Thoracic aorta (tissue), 2 donors: ENCODE measurements around the gene GRID2IP. TPM values are rescaled to one million over a fixed set of nuclear protein-coding genes. Genes with fewer than 3 reads are reported as not detected.
"Not testable (repeated sequence)": the region's sequence is repeated elsewhere in the genome, so short reads cannot be mapped to it uniquely, and the experiment has no call there.

Experiments
- ATAC-seq: fragments of 150-250 bp; one replicate; pipeline ENCODE4 v1.8.0; 2017; ENCODE audit warnings: low read depth; ENCODE audit not compliant: insufficient number of reproducible peaks, low FRiP score
- DNase-seq: peaks from one replicate; pipeline ENCODE4 v3.0.0-alpha.2; 2020; ENCODE audit warnings: low spot score
- H3K27ac ChIP-seq, 2 donors: fragments of 200-600 bp; sonication (generic); 1 replicate in 1 of 2; 2 replicates in 1 of 2; pipeline ENCODE4 v1.5.1; 2016; ENCODE audit warnings: mild to moderate bottlenecking in 2 of 2, moderate library complexity in 2 of 2
- H3K27me3 ChIP-seq: fragments of 200-600 bp; sonication (generic); replicated peaks from 2 replicates; pipeline ENCODE4 v1.6.0; 2016; ENCODE audit warnings: mild to moderate bottlenecking; ENCODE audit not compliant: insufficient read depth
- H3K36me3 ChIP-seq: fragments of 200-600 bp; sonication (generic); one replicate; pipeline ENCODE4 v1.5.1; 2016
- H3K4me1 ChIP-seq, 2 donors: fragments of 200-600 bp; sonication (generic); 1 replicate in 1 of 2; 2 replicates in 1 of 2; pipeline versions ENCODE4 v1.5.1 to v1.6.0; 2016; ENCODE audit warnings: low read depth in 2 of 2, mild to moderate bottlenecking in 1 of 2; ENCODE audit not compliant: control insufficient read depth in 1 of 2
- H3K4me3 ChIP-seq: fragments of 200-600 bp; sonication (generic); 2 replicates; pipeline ENCODE4 v1.5.1; 2016; ENCODE audit warnings: mild to moderate bottlenecking
- H3K9me3 ChIP-seq: fragments of 200-600 bp; sonication (generic); 2 replicates; pipeline ENCODE4 v1.5.1; 2016
- CTCF ChIP-seq: fragments of 200-600 bp; sonication (generic); IDR thresholded peaks from one replicate; pipeline ENCODE4 v1.5.1; 2019; ENCODE audit warnings: antibody characterized with exemption
- total RNA-seq, 2 donors: library from RNA; depleted of rRNA; stranded (reverse); fragments of >200 nt; gene quantifications; one replicate each; pipeline versions ENCODE4 v1.1.0 to v1.2.3, GENCODE V29; 2016

Gene GRID2IP
- total RNA-seq, 2 donors from 2014 or later = 0.14 to 0.35 TPM

- DNase-seq = no peak
- TF ChIP-seq CTCF = no peak
These were observed 91.0 kb downstream of the GRID2IP start for GRCh38 chr7:6460303-6460702.

GRCh38 chr7:6458676-6459075 lies 92.6 kb downstream of the GRID2IP start:
- not testable (repeated sequence) for H3K27me3 ChIP-seq, DNase-seq, H3K27ac ChIP-seq, ATAC-seq, H3K4me1 ChIP-seq, H3K4me3 ChIP-seq, H3K9me3 ChIP-seq
- peaks cover 14% of the 10 kb centered on the region for H3K36me3 ChIP-seq

More at GRCh38 chr7:6460303-6460702, 91.0 kb downstream of the GRID2IP start:
- Histone ChIP-seq H3K36me3 (peaks cover 24% of the 10 kb centered on the region), H3K9me3 (no peaks in the 10 kb centered on the region), H3K27ac (no peak overlapping the region), H3K4me3 (no peak overlapping the region), H3K4me1 (no peaks in the 10 kb centered on the region), H3K27me3 (no peaks in the 10 kb centered on the region)
- ATAC-seq = no peak

- ATAC-seq = no peak
- no peak for DNase-seq
- no peak for TF ChIP-seq CTCF
These were observed 97.5 kb downstream of the GRID2IP start for GRCh38 chr7:6453734-6454133.

GRCh38 chr7:6451224-6451705 lies 100.0 kb downstream of the GRID2IP start:
- no peak for DNase-seq
- Histone ChIP-seq H3K36me3 (no peaks in the 10 kb centered on the region), H3K27ac (no peak overlapping the region), H3K9me3 (no peaks in the 10 kb centered on the region), H3K4me3 (no peak overlapping the region), H3K27me3 (no peaks in the 10 kb centered on the region), H3K4me1 (peaks cover 3 to 8% of the 10 kb centered on the region in 2 donors)
- no peak for TF ChIP-seq CTCF
- no peak for ATAC-seq

More at GRCh38 chr7:6453734-6454133, 97.5 kb downstream of the GRID2IP start:
- Histone ChIP-seq H3K36me3 (no peaks in the 10 kb centered on the region), H3K4me3 (no peak overlapping the region), H3K4me1 (no peaks in the 10 kb centered on the region), H3K27me3 (no peaks in the 10 kb centered on the region), H3K27ac (no peak overlapping the region), H3K9me3 (no peaks in the 10 kb centered on the region)

GRCh38 chr7:6450591-6450990 lies 100.7 kb downstream of the GRID2IP start:
- H3K9me3 ChIP-seq, H3K27me3 ChIP-seq, H3K4me3 ChIP-seq, ATAC-seq, H3K36me3 ChIP-seq, H3K4me1 ChIP-seq, DNase-seq, H3K27ac ChIP-seq: not testable (repeated sequence)

- H3K27ac ChIP-seq, ATAC-seq, H3K27me3 ChIP-seq, DNase-seq, H3K9me3 ChIP-seq, H3K4me3 ChIP-seq, H3K36me3 ChIP-seq, H3K4me1 ChIP-seq: not testable (repeated sequence)
These were observed 101.4 kb downstream of the GRID2IP start for GRCh38 chr7:6449884-6450283.
